DMS53 (cell line): ENCODE measurements around the gene TDP1.

Experiments used
- DNase-seq: peaks from one replicate; lab custom pipeline; 2025; lab: John Stamatoyannopoulos, UW

TDP1 gene

GRCh38 chr14:89941830-89942377 lies 13.8 kb upstream of the TDP1 start:
- no peak for DNase-seq

GRCh38 chr14:89947344-89947743 lies 8.4 kb upstream of the TDP1 start:
- DNase-seq = peak; percentile 36

GRCh38 chr14:89952576-89952975 lies 3.2 kb upstream of the TDP1 start:
- no peak for DNase-seq

- DNase-seq = no peak
Observed at GRCh38 chr14:89953602-89954001, 2.1 kb upstream of the TDP1 start.

- DNase-seq = peak; percentile 98
Observed at GRCh38 chr14:89954070-89955021, 1.4 kb upstream of the TDP1 start, which contains the start of gene EFCAB11. Gene EFCAB11, minus strand, starts transcription at chr14:89954730. Its CDS starts 70 bp downstream, at chr14:89954660.

GRCh38 chr14:89955022-89955744 lies 544 bp upstream of the TDP1 start:
- DNase-seq = no peak

- DNase-seq = peak; percentile 21
Observed at GRCh38 chr14:89956661-89957009, 908 bp downstream of the TDP1 start.

GRCh38 chr14:89957376-89957775 lies 1.6 kb downstream of the TDP1 start:
- DNase-seq = no peak

- DNase-seq = no peak
Observed at GRCh38 chr14:89957791-89958190, 2.1 kb downstream of the TDP1 start.

- no peak for DNase-seq
Observed at GRCh38 chr14:89958966-89959365, 3.2 kb downstream of the TDP1 start.

GRCh38 chr14:89959853-89960445 lies 4.2 kb downstream of the TDP1 start:
- DNase-seq = no peak

- no peak for DNase-seq
Observed at GRCh38 chr14:89960914-89961313, 5.2 kb downstream of the TDP1 start.

GRCh38 chr14:89963288-89963978 lies 7.7 kb downstream of the TDP1 start:
- no peak for DNase-seq

GRCh38 chr14:89965839-89966238 lies 10.1 kb downstream of the TDP1 start:
- DNase-seq = no peak

GRCh38 chr14:89973234-89973823 lies 17.6 kb downstream of the TDP1 start:
- DNase-seq = peak; percentile 77

GRCh38 chr14:89977668-89978067 lies 21.9 kb downstream of the TDP1 start:
- DNase-seq = no peak

- no peak for DNase-seq
Observed at GRCh38 chr14:89978656-89979055, 22.9 kb downstream of the TDP1 start.

- DNase-seq = no peak
Observed at GRCh38 chr14:89983375-89983774, 27.6 kb downstream of the TDP1 start.

- no peak for DNase-seq
Observed at GRCh38 chr14:89986462-89987160, 30.9 kb downstream of the TDP1 start.

- DNase-seq = no peak
Observed at GRCh38 chr14:89987161-89987475, 31.4 kb downstream of the TDP1 start.

GRCh38 chr14:89988787-89989186 lies 33.1 kb downstream of the TDP1 start:
- no peak for DNase-seq
